Upper lobe of right lung (tissue), 1 donor: ENCODE measurements around the gene PDE11A. TPM values are rescaled to one million over a fixed set of nuclear protein-coding genes. Genes with fewer than 3 reads are reported as not detected.

Experiments used
- ATAC-seq: fragments of 200-7000 bp; cut with Tn5 transposase; one replicate; pipeline ENCODE4 v1.9.1; 2020; ENCODE audit warnings: mild to moderate bottlenecking, moderate library complexity
- DNase-seq: peaks from one replicate; pipeline ENCODE4 v3.0.0-alpha.2; 2020
- H3K27ac ChIP-seq: fragments of 200-600 bp; one replicate; pipeline ENCODE4 v1.8.0; 2022
- H3K27me3 ChIP-seq: fragments of 200-600 bp; one replicate; pipeline ENCODE4 v1.8.0; 2022; ENCODE audit warnings: mild to moderate bottlenecking
- H3K36me3 ChIP-seq: fragments of 200-600 bp; one replicate; pipeline ENCODE4 v1.8.0; 2022
- H3K4me1 ChIP-seq: fragments of 200-600 bp; one replicate; pipeline ENCODE4 v1.8.0; 2022
- H3K4me3 ChIP-seq: fragments of 200-600 bp; one replicate; pipeline ENCODE4 v1.8.0; 2022; ENCODE audit warnings: mild to moderate bottlenecking
- H3K9me3 ChIP-seq: fragments of 200-600 bp; one replicate; pipeline ENCODE4 v1.8.0; 2022
- CTCF ChIP-seq: fragments of 200-600 bp; IDR thresholded peaks from one replicate; pipeline ENCODE4 v1.8.0; 2022; ENCODE audit warnings: antibody characterized with exemption
- intact Hi-C: fragments of 100-400 bp; cut with DNase I; formaldehyde crosslinking; loops from one replicate; pipeline ENCODE4 v1.11.0; 2022
- total RNA-seq: library from RNA; stranded (reverse); fragmentation: NEBNext Ultra II Directional; extraction: Animal tissue kit (Norgen Biotek cat#: 25700); gene quantifications from one replicate; pipeline ENCODE4 v1.2.1, GENCODE V29; 2021
- donor health status: DM: no; HTN: yes; CAD: no; lungs with severe emphysema.

Gene PDE11A
- total RNA-seq, 1 donor from 2014 or later = not detected

DNA sequence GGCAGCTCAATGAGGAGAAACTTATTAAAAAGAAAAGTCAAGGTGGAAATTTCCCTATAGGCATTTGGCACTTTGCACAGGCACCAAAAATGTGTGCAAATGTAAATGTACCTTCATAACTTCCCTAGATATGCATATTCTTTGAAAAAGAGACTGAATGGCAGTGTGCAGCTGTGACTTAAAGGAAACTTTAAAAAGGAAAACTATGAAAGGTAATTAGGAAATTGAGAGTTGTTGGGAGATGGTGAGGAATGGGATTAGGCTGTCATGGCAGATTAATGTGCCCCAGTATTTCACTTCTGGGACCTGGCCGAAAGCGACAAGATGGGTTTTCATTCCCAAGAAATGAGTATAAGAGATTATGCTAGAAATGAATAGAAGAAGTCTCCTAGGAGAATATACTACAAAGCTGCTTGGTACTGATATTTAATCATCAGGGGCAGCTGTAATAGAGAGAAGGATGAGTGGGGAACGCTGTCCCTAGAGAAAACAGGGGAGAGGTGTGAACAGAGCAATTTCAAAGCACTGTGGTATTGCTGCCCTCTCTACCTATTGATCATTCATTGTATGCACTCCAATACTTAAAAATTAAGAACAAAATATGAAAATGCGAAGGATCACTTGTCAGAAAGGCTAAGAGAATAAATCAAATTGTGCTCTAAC is 366.9 kb downstream of the PDE11A start:
- H3K36me3 ChIP-seq = no peaks in the 10 kb centered on the region
- H3K4me3 ChIP-seq = no peak overlapping the region
- no peaks in the 10 kb centered on the region for H3K4me1 ChIP-seq
- no peaks in the 10 kb centered on the region for H3K27me3 ChIP-seq
- DNase-seq = no peak
- TF ChIP-seq CTCF = no peak
- H3K9me3 ChIP-seq = no peaks in the 10 kb centered on the region
- ATAC-seq = no peak
- no peak overlapping the region for H3K27ac ChIP-seq
- intact Hi-C loops = no loop called here

DNA sequence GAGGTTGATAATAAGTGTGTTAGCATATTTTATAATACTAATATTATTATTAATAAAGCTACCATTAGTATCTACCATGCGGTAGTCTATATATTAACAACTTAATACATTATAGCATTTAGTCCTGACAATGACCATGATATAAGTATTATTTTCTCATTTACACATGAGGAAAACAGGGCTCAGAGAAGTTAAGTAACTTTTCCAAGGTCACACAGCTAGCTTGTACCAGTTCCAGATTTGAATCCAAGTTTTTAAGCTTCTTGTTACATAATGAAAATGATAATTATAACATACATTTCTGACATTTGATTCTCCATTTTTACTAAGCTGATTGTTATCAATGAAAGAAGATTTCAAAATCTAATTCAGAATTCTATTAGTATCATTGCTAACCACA is 369.4 kb downstream of the PDE11A start:
- intact Hi-C loops = no loop called here
- DNase-seq (no peak), ATAC-seq (no peak)
- Histone ChIP-seq H3K4me3 (no peak overlapping the region), H3K36me3 (no peaks in the 10 kb centered on the region), H3K9me3 (no peaks in the 10 kb centered on the region), H3K27ac (no peak overlapping the region), H3K27me3 (no peaks in the 10 kb centered on the region), H3K4me1 (no peaks in the 10 kb centered on the region)
- TF ChIP-seq CTCF = no peak

DNA sequence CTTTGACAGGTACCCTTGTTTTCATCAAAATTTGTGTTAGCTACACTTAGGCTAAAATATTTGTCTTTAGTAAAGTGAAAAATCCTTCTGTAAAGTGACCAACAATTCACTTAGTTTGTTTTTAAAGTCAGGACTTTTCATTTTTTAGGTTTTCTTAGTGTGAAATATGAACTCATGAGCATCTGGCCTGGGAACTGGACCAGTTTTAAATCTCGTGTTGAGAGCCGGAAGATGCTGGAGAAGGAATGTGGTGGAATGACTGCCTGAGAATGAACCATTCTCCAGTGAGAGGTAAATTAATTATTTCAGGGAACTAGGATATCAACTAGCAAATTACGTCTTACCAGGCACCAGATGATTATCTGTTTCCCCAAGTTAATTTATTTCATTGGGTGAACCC is 374.3 kb downstream of the PDE11A start:
- TF ChIP-seq CTCF = no peak
- Histone ChIP-seq H3K27me3 (no peaks in the 10 kb centered on the region), H3K9me3 (no peaks in the 10 kb centered on the region), H3K27ac (no peak overlapping the region), H3K4me3 (no peak overlapping the region), H3K36me3 (no peaks in the 10 kb centered on the region), H3K4me1 (no peaks in the 10 kb centered on the region)
- intact Hi-C loops = no loop called here
- ATAC-seq (no peak), DNase-seq (no peak)

- no peaks in the 10 kb centered on the region for H3K36me3 ChIP-seq
- no peak for DNase-seq
- H3K27ac ChIP-seq = no peak overlapping the region
- no peak for ATAC-seq
- H3K27me3 ChIP-seq = no peaks in the 10 kb centered on the region
- no peaks in the 10 kb centered on the region for H3K9me3 ChIP-seq
- no peak overlapping the region for H3K4me3 ChIP-seq
- TF ChIP-seq CTCF = no peak
- intact Hi-C loops = no loop called here
- H3K4me1 ChIP-seq = no peaks in the 10 kb centered on the region
These were observed 378.2 kb downstream of the PDE11A start for GRCh38 chr2:177694348-177694747.

DNA sequence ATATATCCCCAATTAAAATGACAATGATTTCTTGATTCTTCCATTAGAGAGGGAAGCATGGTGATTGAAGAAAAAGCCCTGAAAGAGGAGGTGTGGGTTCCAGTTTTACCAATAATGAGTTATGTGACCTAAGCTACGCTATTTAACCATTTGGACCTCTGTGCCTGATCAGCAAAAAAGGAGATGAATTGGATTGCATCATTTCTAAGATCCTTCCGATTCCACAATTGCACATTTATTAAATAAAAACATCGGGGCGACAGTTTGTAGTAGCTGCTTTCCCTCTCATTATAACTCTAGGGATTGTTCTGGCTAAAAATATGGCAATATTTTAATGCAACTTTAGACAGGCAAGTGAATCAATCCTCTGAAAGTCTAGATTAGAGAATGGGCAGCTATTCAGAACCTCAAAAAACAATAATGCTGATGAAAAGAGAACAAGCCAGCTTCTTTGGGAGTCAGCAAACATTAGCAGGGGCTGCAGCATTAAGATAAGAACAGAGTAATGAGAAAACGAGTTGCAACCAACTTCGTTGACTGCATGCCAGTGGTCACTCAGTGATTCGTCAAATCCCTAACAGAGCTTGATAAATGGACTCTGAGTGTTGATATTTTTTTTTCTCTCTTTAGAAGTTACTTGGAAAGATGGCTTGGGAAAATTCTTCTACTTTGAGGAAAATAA is 378.8 kb downstream of the PDE11A start:
- Histone ChIP-seq H3K4me1 (no peaks in the 10 kb centered on the region), H3K27me3 (no peaks in the 10 kb centered on the region), H3K4me3 (no peak overlapping the region), H3K27ac (no peak overlapping the region), H3K9me3 (no peaks in the 10 kb centered on the region), H3K36me3 (no peaks in the 10 kb centered on the region)
- ATAC-seq = no peak
- no peak for DNase-seq
- TF ChIP-seq CTCF = no peak
- intact Hi-C loops = no loop called here
